Fibroblast of skin of abdomen (primary cell): Measurements from ENCODE around the gene RANBP17.
A peak's percentile ranks its signal among the peaks of the same experiment; 100 is the strongest.

Experiments used
- DNase-seq: peaks from one replicate; pipeline ENCODE4 v3.0.0-alpha.2; 2013

RANBP17 gene

DNA sequence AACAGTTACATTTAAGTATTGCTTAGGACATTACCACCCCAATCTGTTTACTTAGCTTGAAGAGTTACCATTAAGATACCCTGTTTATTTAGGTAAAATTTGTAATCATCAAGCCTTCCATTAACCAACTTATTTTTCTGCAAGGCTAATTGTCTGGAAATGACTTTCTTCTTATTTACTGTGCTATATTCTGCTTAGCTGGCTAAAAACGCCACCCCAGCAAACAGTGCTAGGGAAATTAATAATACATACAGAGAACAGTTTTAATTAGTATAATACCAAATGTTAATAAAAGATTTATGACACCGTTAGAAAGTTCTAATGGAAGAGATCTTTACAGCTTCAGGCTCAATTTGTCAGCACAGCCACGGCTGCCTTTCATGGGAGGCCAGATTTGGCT lies 461.2 kb downstream of the RANBP17 start:
- no peak for DNase-seq

GRCh38 chr5:171323806-171324632 lies 462.2 kb downstream of the RANBP17 start:
- no peak for DNase-seq

DNA sequence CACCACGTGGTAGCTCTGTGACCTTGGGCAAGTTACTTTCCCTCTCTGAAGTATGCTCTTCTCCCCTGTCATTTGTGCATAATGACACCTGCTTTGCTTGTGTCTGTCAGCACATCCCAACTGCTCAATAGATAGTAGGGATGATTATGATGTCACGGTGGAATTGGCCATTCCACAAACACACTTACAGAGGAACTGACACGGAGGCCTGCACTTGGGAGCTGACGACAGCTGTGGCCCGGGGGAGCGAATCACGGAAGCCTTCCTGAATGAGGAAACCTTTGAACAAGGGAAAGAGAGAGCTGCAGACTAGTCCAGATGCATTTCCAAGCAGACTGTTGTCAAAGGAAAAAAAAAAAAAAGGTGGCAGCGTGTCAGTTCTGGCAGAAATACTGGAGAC lies 468.2 kb downstream of the RANBP17 start:
- DNase-seq: no peak

- DNase-seq: no peak
Measured at GRCh38 chr5:171335616-171336015, 473.8 kb downstream of the RANBP17 start.

DNA sequence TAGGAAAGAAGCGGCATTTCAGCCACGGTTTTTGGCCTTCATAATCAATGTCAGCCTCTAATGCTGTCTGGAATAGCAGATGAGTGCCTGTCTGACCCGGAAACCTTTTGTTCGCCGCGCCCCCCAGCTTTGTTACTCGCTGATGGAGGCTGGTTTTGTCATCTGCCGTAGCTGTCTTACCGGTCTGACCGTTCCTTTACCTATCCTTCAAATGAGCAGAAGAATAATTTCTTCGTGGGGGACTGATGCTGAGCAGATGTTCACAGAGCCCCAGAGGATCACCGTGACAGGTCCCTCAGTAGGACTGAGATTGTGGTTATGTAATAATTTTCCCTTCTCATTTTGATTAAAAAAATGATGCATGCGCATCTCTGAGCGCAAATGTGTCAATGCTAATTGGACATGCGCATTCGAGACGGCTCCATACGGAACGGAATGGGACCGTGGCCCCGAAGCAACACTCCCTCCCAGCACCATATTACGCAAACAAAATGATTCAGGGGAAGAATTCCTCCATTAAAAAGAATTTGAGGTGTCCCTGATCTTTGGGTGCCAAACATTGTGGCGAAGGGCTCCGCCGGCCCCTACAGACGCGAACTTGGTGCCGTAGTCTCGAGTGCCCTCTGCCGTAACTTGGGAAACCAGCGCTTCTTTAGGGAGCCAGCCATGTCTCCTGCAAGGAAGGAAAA lies 474.8 kb downstream of the RANBP17 start:
- DNase-seq: peak; percentile 67

- DNase-seq: no peak
Measured at GRCh38 chr5:171337210-171337569, 475.4 kb downstream of the RANBP17 start.

GRCh38 chr5:171340042-171340441 lies 478.2 kb downstream of the RANBP17 start:
- DNase-seq: no peak

GRCh38 chr5:171340491-171340890 lies 478.7 kb downstream of the RANBP17 start:
- DNase-seq: no peak

DNA sequence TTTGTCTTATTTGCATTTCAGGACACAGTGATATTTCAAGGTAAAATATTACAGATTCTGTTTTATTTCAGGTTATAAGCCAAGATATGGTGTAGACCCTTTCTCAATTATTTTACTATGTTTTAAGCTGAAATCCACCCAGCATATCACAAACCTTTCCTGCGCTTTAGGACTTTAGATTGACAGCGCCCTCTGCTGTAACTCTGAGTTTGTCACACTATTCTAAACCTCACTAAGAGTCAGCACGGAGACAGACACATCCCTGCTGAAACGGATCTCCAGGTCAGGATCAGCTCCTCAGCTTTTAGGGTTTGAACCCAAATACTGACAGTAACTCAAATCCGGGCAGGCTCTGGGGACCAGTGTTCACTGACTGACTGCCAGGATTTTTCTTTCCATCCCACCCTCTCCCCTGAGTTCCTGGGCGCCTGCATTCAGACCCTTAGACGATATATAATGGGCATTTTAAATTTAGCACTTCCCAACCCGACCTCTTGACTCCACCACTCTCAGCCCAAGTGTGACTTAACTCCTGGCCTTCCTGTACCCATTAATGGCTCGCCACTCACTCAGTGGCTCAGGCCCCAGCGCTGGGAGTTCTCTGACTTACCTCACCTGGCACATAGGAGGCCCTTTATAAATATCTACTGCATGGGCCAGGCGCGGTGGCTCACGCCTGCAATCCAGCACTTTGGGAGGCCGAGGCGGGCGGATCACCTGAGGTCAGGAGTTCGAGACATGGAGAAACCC lies 480.7 kb downstream of the RANBP17 start:
- peak; percentile 56 for DNase-seq

DNA sequence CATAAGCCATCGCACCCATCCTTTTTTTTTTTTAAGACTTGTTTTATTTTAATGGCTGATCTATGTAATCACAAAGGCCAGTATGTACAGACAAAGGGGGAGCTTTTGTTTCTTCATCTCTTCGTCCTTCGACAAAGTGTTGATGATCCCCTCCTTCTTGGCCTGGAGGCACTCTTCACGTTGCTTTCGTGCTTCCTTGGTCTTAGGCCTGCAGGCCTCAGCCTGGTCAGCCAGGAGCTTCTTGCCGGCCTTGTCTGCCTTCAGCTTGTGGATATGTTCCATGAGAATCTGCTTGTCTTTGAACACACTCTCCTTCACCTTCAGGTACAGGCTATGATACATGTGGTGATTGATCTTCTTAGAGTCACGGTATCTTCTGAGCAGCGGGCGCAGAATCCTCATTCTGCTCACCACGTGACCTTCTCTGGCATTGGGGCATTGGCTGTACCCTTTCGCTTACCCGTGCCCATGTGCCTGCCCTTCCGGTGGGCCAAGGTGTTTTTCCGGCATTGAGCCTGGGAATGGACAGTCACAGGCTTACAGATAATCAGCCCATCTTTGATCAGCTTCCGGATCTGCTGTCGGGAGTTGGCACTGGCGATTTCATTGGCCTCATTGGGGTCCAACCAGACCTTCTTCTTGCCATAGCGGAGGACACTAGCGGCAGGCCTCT lies 483.3 kb downstream of the RANBP17 start:
- no peak for DNase-seq
